Activated T-helper 17 cell treated with anti-CD3 and anti-CD28 coated beads, Interleukin-2, amount 50 U/mL, for 72 hours (primary cell): ENCODE results near the gene PGA5. TPM values are rescaled to one million over a fixed set of nuclear protein-coding genes. Genes with fewer than 3 reads are reported as not detected.
"Not testable (repeated sequence)": the region's sequence is repeated elsewhere in the genome, so short reads cannot be mapped to it uniquely, and the experiment has no call there.

ENCODE experiments used
- ATAC-seq: fragments of 150-1000 bp; cut with Tn5 transposase; replicated peaks from 2 replicates; pipeline ENCODE4 v1.10.0; 2021; ENCODE audit warnings: mild to moderate bottlenecking, moderate library complexity
- H3K27ac Mint-ChIP-seq: one replicate; pipeline ENCODE4 v1.8.0; 2022; ENCODE audit warnings: mixed read lengths
- H3K27me3 Mint-ChIP-seq: one replicate; pipeline ENCODE4 v1.8.0; 2022; ENCODE audit warnings: mixed read lengths
- H3K36me3 Mint-ChIP-seq: one replicate; pipeline ENCODE4 v1.8.0; 2022; ENCODE audit warnings: low read depth, mild to moderate bottlenecking, mixed read lengths
- H3K4me1 Mint-ChIP-seq: one replicate; pipeline ENCODE4 v1.8.0; 2022; ENCODE audit warnings: mixed read lengths
- H3K4me3 Mint-ChIP-seq: one replicate; pipeline ENCODE4 v1.8.0; 2022; ENCODE audit warnings: mild to moderate bottlenecking, mixed read lengths
- H3K9me3 Mint-ChIP-seq: one replicate; pipeline ENCODE4 v1.8.0; 2022; ENCODE audit warnings: mixed read lengths
- total RNA-seq, 2 donors: library from RNA; stranded (reverse); gene quantifications; one replicate each; pipeline ENCODE4 v1.2.3, GENCODE V29; 2022

The PGA5 gene
- total RNA-seq, result not detected

DNA sequence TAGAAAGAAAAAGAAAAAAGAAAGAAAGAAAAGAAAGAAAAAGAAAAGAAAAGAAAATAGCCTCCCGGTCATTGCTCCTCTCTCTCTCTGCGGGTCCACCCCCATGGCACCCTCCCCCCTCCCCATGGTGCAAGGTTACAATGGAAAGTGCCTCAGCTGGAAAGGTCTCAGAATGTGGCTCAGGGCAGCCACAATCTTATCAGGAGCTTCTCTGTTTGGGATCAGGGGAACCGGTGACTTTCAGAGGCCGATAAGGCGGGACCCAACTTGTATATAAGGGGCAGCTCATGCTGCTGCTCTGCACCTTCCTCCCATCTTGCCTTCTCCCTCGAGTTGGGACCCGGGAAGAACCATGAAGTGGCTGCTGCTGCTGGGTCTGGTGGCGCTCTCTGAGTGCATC lies at the start of gene PGA5:
Gene PGA5, plus strand, starts transcription at position 301 of the 400 bp plus-strand sequence. Its CDS starts 52 bp downstream, at position 353.
- ATAC-seq, H3K27ac Mint-ChIP-seq, H3K4me3 Mint-ChIP-seq, H3K4me1 Mint-ChIP-seq, H3K36me3 Mint-ChIP-seq, H3K9me3 Mint-ChIP-seq, H3K27me3 Mint-ChIP-seq: not testable (repeated sequence)

DNA sequence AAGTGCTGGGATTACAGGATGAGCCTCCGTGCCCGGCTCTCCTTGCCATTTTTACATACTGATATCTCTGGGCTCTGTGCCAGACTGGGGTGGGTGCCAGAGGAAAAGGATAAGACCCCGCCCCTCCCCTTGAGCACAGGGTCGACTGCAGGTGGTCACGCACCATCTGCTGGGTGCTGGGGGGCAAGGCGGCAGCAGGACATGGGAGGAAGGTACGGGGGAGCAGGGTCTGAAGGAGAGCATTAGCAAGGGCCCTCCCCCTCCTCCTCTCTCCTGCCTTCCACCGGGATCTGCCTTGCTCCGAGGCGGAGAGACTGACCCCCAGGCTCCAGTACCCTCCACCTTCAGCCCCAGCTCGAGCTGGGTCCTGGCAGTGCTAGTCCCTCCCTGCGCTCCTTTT lies 47.4 kb upstream of the PGA5 start:
- no peak overlapping the region for H3K4me3 Mint-ChIP-seq
- H3K4me1 Mint-ChIP-seq, result no peaks in the 10 kb centered on the region
- H3K9me3 Mint-ChIP-seq, result no peaks in the 10 kb centered on the region
- no peak for ATAC-seq
- no peaks in the 10 kb centered on the region for H3K36me3 Mint-ChIP-seq
- H3K27me3 Mint-ChIP-seq, result peaks cover 23% of the 10 kb centered on the region
- no peak overlapping the region for H3K27ac Mint-ChIP-seq

DNA sequence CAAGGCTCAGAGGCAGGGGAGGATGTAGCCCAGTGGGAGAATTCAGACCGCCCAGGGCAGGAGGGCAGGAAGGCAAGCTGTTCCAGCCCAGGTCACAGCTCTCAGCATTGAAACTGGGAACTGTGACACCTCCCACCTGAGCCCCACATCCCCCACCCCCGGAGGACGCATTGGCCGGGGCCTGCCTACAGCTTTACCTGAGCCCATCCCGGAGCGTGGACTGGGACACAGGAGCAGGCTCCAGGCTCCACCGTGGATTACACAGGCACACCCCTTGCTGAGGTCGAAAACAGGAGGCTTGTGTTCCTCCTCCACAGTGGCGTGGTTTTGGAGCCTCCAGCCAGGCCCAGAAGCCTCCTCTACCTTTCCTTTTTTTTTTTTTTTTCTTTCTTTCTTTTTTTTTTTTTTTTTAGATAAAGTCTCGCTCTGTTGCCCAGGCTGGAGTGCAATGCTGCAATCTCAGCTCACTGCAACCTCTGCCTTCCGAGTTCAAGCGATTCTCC lies 46.8 kb upstream of the PGA5 start:
- H3K27me3 Mint-ChIP-seq, result peaks cover 23% of the 10 kb centered on the region
- H3K27ac Mint-ChIP-seq, result no peak overlapping the region
- no peak overlapping the region for H3K4me3 Mint-ChIP-seq
- H3K9me3 Mint-ChIP-seq, result no peaks in the 10 kb centered on the region
- H3K4me1 Mint-ChIP-seq, result no peaks in the 10 kb centered on the region
- no peaks in the 10 kb centered on the region for H3K36me3 Mint-ChIP-seq
- no peak for ATAC-seq

DNA sequence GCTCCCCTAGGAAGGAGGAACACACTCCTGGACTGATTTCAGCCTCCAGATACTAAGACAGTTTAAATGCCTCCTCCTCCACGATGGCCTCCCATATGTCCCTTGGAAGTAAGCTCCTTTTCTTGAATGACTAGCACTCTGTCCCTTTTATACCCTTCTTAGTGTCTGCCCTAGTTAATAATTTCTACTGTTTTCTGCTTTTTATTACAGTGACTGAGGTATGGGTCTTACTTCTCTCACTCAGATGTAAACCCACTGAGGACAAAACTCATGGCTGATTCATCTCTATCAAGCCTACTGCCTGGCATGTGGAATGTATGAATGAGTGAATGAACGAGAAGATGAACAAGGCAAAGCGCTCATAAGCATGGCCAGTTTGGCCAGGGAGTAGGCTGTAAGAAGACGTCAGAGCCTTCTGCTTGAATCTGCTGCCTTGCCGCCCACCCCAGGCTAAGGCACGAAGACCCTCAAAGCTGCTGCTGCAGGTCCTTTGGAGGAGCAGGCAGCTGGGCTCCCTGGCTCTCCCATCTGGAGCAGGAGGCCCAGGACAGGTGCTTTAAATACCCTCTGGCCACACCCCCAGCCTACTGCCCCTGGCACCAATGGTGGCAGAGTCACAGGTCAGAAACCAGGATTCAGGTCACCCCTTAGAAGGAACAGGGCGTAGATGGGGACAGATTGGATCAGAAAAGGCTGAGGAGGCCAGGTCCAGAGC lies 45.8 kb upstream of the PGA5 start:
- Mint-ChIP-seq H3K4me1 (no peaks in the 10 kb centered on the region), H3K36me3 (no peaks in the 10 kb centered on the region), H3K27me3 (peaks cover 18% of the 10 kb centered on the region), H3K9me3 (no peaks in the 10 kb centered on the region), H3K4me3 (no peak overlapping the region), H3K27ac (no peak overlapping the region)
- no peak for ATAC-seq

DNA sequence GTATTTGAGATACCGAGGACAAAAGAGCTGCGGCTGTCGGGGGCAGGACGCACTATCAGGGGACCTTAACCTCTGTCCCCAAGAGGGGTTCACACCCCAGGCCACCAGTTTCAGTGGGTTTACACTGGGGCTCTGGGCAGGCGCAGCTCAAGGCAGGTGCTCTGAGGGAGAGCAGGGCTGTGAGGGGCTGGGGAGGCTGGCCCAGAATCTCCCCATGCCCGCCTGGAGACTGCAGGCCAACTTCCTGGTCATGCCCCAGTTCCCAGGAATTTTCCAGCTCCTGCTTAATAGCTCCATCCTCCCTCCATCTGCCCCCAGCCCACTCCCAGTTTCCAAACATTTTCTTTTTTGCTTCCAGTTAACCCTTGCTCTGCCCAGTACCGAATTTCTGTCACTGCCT lies 45.3 kb upstream of the PGA5 start:
- no peak for ATAC-seq
- no peak overlapping the region for H3K4me3 Mint-ChIP-seq
- no peaks in the 10 kb centered on the region for H3K9me3 Mint-ChIP-seq
- peaks cover 22% of the 10 kb centered on the region for H3K27me3 Mint-ChIP-seq
- H3K4me1 Mint-ChIP-seq, result no peaks in the 10 kb centered on the region
- no peaks in the 10 kb centered on the region for H3K36me3 Mint-ChIP-seq
- H3K27ac Mint-ChIP-seq, result no peak overlapping the region

DNA sequence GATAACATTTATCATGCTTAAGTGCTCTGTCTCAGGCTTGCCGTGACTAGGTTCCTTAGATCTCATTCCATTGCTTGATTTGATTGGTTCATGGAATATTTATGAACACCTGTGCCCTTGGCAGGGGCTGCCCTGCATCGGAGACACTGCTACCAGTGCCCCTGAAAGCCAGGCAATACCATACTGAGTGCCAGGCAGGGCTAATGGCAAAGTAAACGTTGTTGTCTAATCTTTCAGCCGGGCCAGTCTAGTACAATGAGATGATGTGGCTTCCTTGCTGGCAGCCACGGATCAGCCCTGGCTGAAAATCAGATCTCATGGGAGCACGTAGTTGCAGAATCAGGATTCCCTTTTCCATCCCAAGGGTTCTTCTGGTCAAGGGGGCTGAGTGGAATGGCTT lies 42.6 kb upstream of the PGA5 start:
- Mint-ChIP-seq H3K4me1 (no peaks in the 10 kb centered on the region), H3K9me3 (no peaks in the 10 kb centered on the region), H3K4me3 (no peak overlapping the region), H3K36me3 (no peaks in the 10 kb centered on the region), H3K27ac (no peak overlapping the region), H3K27me3 (peaks cover 21% of the 10 kb centered on the region)
- ATAC-seq, result no peak

DNA sequence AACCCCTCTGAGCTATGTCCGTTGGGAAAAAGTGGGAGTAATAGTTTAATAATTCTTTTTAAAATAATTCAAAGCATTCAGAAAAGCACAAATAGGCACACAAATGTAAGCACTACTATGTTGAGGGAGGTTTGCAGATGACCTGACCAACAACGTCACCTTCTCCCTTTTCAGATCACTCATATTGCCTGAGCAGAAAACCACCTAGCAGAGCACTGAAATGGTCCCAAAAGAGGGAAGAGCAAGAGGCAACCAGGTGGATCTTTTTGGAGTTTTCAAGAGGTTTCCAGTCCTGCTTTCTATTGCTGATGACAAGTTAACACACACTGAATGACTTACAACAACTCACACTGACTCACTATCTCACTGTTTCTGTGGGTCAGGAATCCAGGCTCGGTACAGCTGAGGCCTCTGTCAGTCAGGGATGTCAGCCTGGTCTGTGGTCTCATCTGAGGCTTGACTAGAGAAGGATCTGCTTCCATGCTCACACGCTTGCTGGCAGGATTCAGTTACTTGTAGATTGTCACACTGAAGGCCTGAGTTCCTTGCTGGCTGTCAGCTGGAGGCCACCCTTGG lies 41.9 kb upstream of the PGA5 start:
- Mint-ChIP-seq H3K27ac (no peak overlapping the region), H3K27me3 (peaks cover 21% of the 10 kb centered on the region)

DNA sequence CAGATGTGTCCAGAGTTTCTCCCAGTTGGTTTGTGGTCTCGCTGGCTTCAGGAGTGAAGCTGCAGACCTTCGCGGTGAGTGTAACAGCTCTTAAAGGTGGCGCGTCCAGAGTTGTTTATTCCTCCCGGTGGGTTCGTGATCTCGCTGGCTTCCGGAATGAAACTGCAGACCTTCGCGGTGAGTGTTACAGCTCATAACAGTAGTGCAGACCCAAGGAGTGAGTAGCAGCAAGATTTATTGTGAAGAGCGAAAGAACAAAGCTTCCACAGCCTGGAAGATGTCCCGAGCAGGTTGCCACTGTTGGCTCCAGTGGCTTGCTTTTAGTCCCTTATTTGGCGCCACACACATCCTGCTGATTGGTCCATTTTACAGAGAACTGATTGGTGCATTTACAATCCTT lies 39.5 kb upstream of the PGA5 start:
- no peak overlapping the region for H3K4me3 Mint-ChIP-seq
- no peaks in the 10 kb centered on the region for H3K4me1 Mint-ChIP-seq
- no peak overlapping the region for H3K27ac Mint-ChIP-seq
- no peaks in the 10 kb centered on the region for H3K36me3 Mint-ChIP-seq
- ATAC-seq, result no peak
- H3K27me3 Mint-ChIP-seq, result peaks cover 19% of the 10 kb centered on the region
- no peaks in the 10 kb centered on the region for H3K9me3 Mint-ChIP-seq

More for the DNA sequence above, 41.9 kb upstream of the PGA5 start:
- H3K4me3 Mint-ChIP-seq, result no peak overlapping the region
- peak; percentile 59 for ATAC-seq
- no peaks in the 10 kb centered on the region for H3K4me1 Mint-ChIP-seq
- no peaks in the 10 kb centered on the region for H3K36me3 Mint-ChIP-seq
- no peaks in the 10 kb centered on the region for H3K9me3 Mint-ChIP-seq

DNA sequence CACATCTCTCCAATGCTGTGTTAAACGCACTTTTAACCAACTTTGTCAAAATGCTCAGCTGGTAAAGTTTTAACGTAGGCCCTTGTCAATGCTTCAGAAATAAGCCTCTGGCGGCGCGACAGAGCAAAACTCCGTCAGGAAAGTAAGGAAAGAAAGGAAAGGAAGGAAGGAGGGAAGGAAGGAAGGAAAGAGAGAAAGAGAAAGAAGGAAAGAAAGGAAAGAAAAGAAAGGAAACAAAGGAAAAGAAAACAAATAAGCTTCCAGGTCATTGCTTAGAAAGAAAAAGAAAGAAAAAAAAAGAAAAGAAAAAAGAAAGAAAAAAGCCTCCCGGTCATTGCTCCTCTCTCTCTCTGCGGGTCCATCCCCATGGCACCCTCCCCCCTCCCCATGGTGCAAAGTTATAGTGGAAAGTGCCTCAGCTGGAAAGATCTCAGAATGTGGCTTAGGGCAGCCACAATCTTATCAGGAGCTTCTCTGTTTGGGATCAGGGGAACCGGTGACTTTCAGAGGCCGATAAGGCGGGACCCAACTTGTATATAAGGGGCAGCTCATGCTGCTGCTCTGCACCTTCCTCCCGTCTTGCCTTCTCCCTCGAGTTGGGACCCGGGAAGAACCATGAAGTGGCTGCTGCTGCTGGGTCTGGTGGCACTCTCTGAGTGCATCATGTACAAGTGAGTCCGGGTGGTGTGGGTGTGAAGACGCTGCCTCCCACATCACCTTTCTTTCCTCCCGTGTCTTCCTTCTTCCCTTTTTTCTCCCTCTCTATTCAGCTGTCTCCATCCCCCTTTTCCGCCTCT lies 37.8 kb upstream of the PGA5 start, which contains the start of gene PGA3:
Gene PGA3, plus strand, starts transcription at position 566 of the 797 bp plus-strand sequence. Its CDS starts 50 bp downstream, at position 616.
- H3K27ac Mint-ChIP-seq, H3K4me3 Mint-ChIP-seq, H3K4me1 Mint-ChIP-seq, H3K36me3 Mint-ChIP-seq, H3K9me3 Mint-ChIP-seq, ATAC-seq: not testable (repeated sequence)
- peaks cover 19% of the 10 kb centered on the region for H3K27me3 Mint-ChIP-seq

DNA sequence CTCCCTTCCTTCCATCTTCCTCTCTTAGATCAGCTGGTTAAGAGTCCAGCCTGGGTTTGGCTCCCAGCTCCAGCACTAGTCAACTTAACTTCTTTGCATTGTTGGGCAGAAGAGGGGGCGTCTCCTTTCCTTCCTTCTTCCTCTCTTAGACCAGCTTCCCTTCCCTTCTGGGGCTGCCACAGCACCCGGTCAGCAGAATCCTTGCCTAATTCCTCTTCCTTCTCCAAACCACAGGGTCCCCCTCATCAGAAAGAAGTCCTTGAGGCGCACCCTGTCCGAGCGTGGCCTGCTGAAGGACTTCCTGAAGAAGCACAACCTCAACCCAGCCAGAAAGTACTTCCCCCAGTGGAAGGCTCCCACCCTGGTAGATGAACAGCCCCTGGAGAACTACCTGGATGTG lies 37.1 kb upstream of the PGA5 start:
- not testable (repeated sequence) for H3K4me3 Mint-ChIP-seq, H3K36me3 Mint-ChIP-seq, H3K27ac Mint-ChIP-seq, H3K9me3 Mint-ChIP-seq, H3K4me1 Mint-ChIP-seq, ATAC-seq
- H3K27me3 Mint-ChIP-seq, result peaks cover 19% of the 10 kb centered on the region

DNA sequence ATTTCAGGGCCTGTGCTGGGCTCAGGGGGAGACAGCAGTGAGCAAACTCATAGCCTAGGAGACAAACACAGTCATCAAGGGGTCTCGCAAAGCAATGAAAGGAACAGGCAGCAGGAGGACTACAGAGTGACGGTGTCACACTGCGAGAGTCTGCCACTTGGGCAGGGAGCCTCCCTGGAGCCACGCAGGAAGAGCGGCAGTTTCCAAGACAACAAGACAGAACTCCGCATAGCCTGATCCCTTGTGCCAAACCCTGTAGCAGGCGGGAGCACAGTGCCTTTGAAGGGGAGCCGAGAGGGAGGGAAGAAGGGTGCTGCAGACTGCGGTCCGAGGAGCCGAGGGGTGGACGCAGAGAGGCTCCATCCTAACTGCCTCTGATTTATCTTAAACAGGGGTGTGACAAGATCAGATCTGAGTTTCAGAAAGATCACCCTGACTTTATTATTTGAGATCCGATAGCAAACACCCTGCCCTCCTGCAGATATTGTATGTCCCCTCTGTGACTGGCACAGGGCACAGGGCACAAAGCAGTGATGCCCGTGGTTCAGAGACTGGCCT lies 36.4 kb upstream of the PGA5 start:
- H3K27ac Mint-ChIP-seq, H3K36me3 Mint-ChIP-seq, ATAC-seq, H3K4me3 Mint-ChIP-seq, H3K4me1 Mint-ChIP-seq, H3K9me3 Mint-ChIP-seq: not testable (repeated sequence)
- peaks cover 19% of the 10 kb centered on the region for H3K27me3 Mint-ChIP-seq

DNA sequence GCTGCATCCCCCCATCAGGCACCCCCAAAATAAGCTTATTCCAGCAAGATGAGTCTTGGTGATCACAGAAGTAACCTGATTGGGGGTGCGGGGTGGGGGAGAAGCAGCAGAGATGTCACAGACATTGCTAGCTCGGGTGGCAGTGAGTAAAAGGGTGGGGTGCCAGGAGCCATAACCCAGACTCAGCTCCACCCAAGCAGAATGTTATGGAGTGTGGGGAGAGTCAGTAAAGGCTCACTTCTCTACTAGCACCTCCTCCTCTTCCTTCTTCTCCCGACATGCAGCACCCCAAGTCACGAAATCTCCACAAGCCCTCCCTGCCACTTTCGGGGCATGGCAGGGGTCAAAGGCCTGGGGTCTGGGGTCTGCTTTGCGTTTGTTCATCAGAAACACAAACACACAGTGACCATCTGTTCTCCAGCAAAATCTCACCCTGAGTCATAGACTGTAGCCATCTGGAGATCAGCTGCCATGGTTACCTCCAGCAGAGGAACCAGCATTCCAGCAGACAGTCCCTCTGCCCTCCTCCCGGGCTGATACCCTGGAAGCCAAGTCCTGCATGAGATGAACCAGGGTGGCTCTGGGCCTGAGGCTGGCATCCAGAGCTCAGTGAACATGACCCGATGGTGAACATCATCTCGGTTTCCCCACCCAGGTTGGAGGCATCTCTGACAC lies 33.2 kb upstream of the PGA5 start:
- not testable (repeated sequence) for H3K27me3 Mint-ChIP-seq, H3K4me3 Mint-ChIP-seq, ATAC-seq, H3K36me3 Mint-ChIP-seq, H3K27ac Mint-ChIP-seq, H3K4me1 Mint-ChIP-seq, H3K9me3 Mint-ChIP-seq

DNA sequence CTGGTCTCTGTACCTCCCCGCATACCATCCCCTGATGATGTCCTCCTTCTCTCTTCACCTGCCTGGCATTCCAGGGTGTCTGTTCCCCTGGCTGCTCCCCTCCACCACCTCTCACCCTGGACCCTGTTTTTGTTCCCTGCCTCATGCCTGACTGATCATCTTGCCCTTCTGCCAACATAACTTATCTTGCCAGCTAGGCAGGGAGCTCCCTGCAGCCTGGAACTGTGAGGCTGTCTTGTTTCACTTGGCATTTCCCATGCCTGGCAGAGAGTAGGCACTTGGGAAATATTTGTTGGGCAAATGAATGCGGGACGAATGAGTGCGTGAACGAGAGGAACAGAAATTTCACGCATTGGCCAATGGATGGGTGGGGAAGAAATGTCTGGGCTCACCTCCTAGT lies 30.3 kb upstream of the PGA5 start:
- ATAC-seq, H3K27ac Mint-ChIP-seq, H3K4me3 Mint-ChIP-seq, H3K27me3 Mint-ChIP-seq, H3K4me1 Mint-ChIP-seq, H3K9me3 Mint-ChIP-seq, H3K36me3 Mint-ChIP-seq: not testable (repeated sequence)

DNA sequence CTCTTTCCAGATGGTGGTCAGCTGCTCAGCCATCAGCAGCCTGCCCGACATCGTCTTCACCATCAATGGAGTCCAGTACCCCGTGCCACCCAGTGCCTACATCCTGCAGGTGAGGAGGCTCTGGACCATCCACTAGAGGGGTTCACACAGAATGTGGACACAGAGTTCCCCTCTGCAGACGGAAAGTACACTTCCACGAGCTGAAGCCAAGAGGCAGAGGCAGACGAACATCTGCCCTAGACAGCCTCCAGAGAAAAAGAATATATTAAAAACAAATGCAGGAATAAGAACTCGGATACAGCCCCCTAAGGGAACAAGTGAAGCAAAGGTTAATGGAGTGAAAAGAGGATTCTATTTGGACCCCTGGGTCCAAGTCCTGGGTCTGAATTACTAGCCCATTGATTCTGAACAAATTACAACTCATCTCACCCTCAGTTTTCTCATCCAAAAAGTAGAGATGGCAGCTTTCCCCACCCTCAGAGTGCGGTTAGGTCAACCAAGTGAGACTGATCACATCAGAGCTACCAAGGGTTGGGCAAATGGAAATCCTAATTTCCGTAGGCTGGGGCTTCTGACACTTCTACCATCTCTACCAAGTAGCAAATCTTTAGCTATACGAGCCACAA lies 29.5 kb upstream of the PGA5 start:
- not testable (repeated sequence) for H3K27me3 Mint-ChIP-seq, H3K9me3 Mint-ChIP-seq, H3K36me3 Mint-ChIP-seq, ATAC-seq, H3K4me1 Mint-ChIP-seq, H3K27ac Mint-ChIP-seq, H3K4me3 Mint-ChIP-seq
